Common myeloid progenitor, CD34-positive (primary cell): ENCODE results near the gene FBXL20.
A peak's percentile ranks its signal among the peaks of the same experiment; 100 is the strongest.
"Not testable (repeated sequence)": the region's sequence is repeated elsewhere in the genome, so short reads cannot be mapped to it uniquely, and the experiment has no call there.

Experiments used
- CTCF ChIA-PET: fragments of 350-600 bp; sonication (Branson Sonifier 250); formaldehyde crosslinking; loops from one replicate; lab custom pipeline; 2021; ENCODE audit warnings: antibody characterized with exemption; lab: Charles Lee
- POLR2A ChIA-PET: fragments of 350-600 bp; sonication (Branson Sonifier 250); formaldehyde crosslinking; loops from one replicate; lab custom pipeline; 2021; ENCODE audit warnings: antibody characterized with exemption; lab: Charles Lee
- DNase-seq, 3 donors: peaks; one replicate each; pipeline versions ENCODE4 v3.0.0 to v3.0.0-alpha.2; 2013
- H3K27ac ChIP-seq, 2 experiments: 1 replicate in 1 of 2; 2 replicates in 1 of 2; pipeline ENCODE4 v1.7.0; 2013; ENCODE audit warnings: inconsistent platforms in 2 of 2, low read length in 2 of 2, mild to moderate bottlenecking in 2 of 2, low read depth in 1 of 2, moderate library complexity in 1 of 2; ENCODE audit not compliant: severe bottlenecking in 2 of 2, insufficient read depth in 1 of 2, poor library complexity in 1 of 2
- H3K27me3 ChIP-seq, 5 experiments: replicated peaks in 2 of 5; 1 replicate in 3 of 5; 2 replicates in 2 of 5; pipeline versions ENCODE4 v1.6.1 to v1.7.0; 2013; ENCODE audit warnings: low read length in 4 of 5, mild to moderate bottlenecking in 2 of 5, moderate library complexity in 2 of 5, inconsistent platforms in 1 of 5; ENCODE audit not compliant: insufficient read depth in 5 of 5, control insufficient read depth in 4 of 5
- H3K36me3 ChIP-seq, 4 experiments: 1 replicate in 2 of 4; 2 replicates in 2 of 4; pipeline versions ENCODE4 v1.6.1 to v1.7.0; 2013; ENCODE audit warnings: low read length in 3 of 4, control low read depth in 1 of 4, mild to moderate bottlenecking in 1 of 4; ENCODE audit not compliant: control insufficient read depth in 4 of 4, insufficient read depth in 4 of 4
- H3K4me1 ChIP-seq, 4 experiments: 1 replicate in 3 of 4; 2 replicates in 1 of 4; pipeline versions ENCODE4 v1.6.1 to v1.7.1; 2013; ENCODE audit warnings: low read length in 3 of 4, mild to moderate bottlenecking in 3 of 4, control low read depth in 1 of 4, inconsistent platforms in 1 of 4, moderate library complexity in 1 of 4; ENCODE audit not compliant: control insufficient read depth in 4 of 4, insufficient read depth in 4 of 4; ENCODE audit errors: control extremely low read depth in 1 of 4
- H3K4me3 ChIP-seq, 7 experiments: 1 replicate in 4 of 7; 2 replicates in 3 of 7; pipeline versions ENCODE4 v1.5.1 to v1.7.0; 2013; ENCODE audit warnings: mild to moderate bottlenecking in 7 of 7, low read length in 6 of 7, moderate library complexity in 6 of 7, inconsistent platforms in 2 of 7, low read depth in 2 of 7, control low read depth in 1 of 7; ENCODE audit not compliant: insufficient read depth in 4 of 7, control insufficient read depth in 1 of 7; ENCODE audit errors: extremely low read depth in 1 of 7
- H3K9me3 ChIP-seq, 5 experiments: 1 replicate in 4 of 5; 2 replicates in 1 of 5; pipeline versions ENCODE4 v1.6.1 to v1.7.1; 2013; ENCODE audit warnings: low read length in 4 of 5, mild to moderate bottlenecking in 2 of 5, inconsistent platforms in 1 of 5, low read depth in 1 of 5, moderate library complexity in 1 of 5; ENCODE audit not compliant: control insufficient read depth in 4 of 5, insufficient read depth in 2 of 5; ENCODE audit errors: control extremely low read depth in 1 of 5
- WGBS: methylation state at CpG from one replicate; pipeline ENCODE4 v1.1.5; 2013; ENCODE audit not compliant: insufficient coverage; 5-methylcytosine and 5-hydroxymethylcytosine counted together

FBXL20 gene

DNA sequence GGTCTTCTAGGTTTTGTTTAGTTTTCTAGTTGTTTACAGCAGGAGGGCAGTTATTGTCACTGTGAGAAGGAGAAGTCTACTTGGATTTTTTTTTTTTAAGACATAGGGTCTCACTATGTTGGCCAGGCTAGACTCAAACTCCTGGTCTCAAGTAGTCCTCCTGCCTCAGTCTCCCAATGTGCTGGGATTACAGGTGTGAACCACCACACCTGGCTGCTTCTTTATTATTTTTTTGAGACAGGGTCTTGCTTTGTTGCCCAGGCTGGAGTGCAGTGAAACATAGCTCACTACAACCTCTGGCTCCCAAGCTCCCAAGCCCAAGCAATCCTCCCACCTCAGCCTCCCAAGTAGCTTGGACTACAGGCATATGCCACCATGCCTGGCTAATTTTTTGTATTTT, 107.4 kb downstream of the FBXL20 start:
- Histone ChIP-seq H3K9me3 (no peaks in the 10 kb centered on the region), H3K27ac (no peak overlapping the region), H3K4me3 (no peak overlapping the region), H3K4me1 (no peaks in the 10 kb centered on the region), H3K36me3 (peaks cover 5 to 48% (median 14%) of the 10 kb centered on the region in 4 experiments), H3K27me3 (no peaks in the 10 kb centered on the region)
- POLR2A ChIA-PET: no interaction called here
- DNase-seq: no peak
- CTCF ChIA-PET: interaction anchor here (1.2 to 1.5 kb wide), 3 partner anchors 10 to 15 kb away, joined by 3 to 4 read pairs (median 3); no protein-coding TSS in a partner anchor

DNA sequence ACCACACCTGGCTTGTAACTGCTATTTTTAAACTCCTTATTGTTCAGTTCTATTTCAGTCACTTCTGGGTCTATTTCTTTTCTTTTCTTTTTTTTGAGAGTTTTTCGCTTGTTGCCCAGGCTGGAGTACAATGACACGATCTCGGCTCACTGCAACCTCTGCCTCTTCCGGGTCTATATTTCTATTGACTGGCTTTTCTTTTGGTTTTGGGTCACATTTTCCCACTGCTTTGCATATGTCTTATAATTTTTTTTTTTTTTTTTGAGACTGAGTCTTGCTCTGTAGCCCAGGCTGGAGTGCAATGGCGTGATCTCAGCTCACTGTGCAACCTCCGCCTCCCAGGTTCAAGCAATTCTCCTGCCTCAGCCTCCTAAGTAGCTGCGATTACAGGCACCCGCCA, 108.9 kb downstream of the FBXL20 start:
- no CpG with 5 or more reads among the region's 8 CpGs for WGBS
- POLR2A ChIA-PET, H3K9me3 ChIP-seq, DNase-seq, H3K27me3 ChIP-seq, H3K4me3 ChIP-seq, H3K27ac ChIP-seq, H3K4me1 ChIP-seq: not testable (repeated sequence)
- CTCF ChIA-PET: interaction anchor here (0.7 kb wide), 1 partner anchor 357 kb away, joined by 3 read pairs; no protein-coding TSS in a partner anchor
- peaks cover 3 to 36% (median 9%) of the 10 kb centered on the region in 4 experiments for H3K36me3 ChIP-seq

DNA sequence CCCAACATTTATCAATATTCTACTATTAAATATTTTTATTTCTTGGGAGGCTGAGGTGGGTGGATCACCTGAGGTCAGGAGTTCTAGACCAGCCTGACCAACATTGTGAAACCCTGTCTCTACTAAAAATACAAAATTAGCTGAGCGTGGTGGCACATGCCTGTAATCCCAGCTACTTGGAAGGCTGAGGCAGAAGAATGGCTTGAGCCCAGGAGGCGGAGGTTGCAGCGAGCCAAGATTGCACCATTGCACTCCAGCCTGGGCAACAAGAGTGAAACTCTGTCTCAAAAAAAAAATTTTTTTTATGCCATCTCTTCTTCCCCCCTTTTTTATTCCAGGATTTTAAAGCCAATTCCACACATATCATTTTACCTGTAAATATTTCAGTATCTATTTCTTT, 114.9 kb downstream of the FBXL20 start:
- H3K4me3 ChIP-seq, CTCF ChIA-PET, DNase-seq, POLR2A ChIA-PET, H3K27me3 ChIP-seq, H3K9me3 ChIP-seq, H3K27ac ChIP-seq, H3K4me1 ChIP-seq: not testable (repeated sequence)
- H3K36me3 ChIP-seq: peaks cover 0 to 28% (median 8%) of the 10 kb centered on the region in 4 experiments
- WGBS: 96% methylated on average over 3 of the region's 3 CpGs

DNA sequence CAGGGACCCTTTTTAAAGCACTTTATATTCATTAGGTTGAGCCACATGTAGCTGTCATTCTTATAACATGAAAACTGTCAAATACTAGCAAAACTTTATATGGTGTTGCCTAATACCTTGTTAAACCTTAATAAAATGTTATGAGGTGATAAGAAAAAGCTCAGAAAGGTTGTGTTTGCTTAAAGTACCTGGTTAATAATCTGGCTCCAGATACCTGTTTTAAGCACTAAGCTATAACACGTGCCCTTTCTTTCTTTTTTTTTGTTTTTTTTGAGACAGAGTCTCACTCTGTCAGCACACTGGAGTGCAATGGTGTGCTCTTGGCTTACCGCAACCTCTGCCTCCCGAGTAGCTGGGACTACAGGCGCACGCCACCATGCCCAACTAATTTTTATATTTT, 116.7 kb downstream of the FBXL20 start:
- H3K4me1 ChIP-seq: no peaks in the 10 kb centered on the region
- H3K27me3 ChIP-seq: no peaks in the 10 kb centered on the region
- H3K4me3 ChIP-seq: no peak overlapping the region
- POLR2A ChIA-PET: no interaction called here
- no peak overlapping the region for H3K27ac ChIP-seq
- 100% methylated on average over 1 of the region's 5 CpGs for WGBS
- H3K9me3 ChIP-seq: no peaks in the 10 kb centered on the region
- no peak for DNase-seq
- CTCF ChIA-PET: interaction anchor here (2.1 kb wide), 1 partner anchor 14 kb away, joined by 10 read pairs; no protein-coding TSS in a partner anchor
- peaks cover 2 to 29% (median 7%) of the 10 kb centered on the region in 4 experiments for H3K36me3 ChIP-seq

DNA sequence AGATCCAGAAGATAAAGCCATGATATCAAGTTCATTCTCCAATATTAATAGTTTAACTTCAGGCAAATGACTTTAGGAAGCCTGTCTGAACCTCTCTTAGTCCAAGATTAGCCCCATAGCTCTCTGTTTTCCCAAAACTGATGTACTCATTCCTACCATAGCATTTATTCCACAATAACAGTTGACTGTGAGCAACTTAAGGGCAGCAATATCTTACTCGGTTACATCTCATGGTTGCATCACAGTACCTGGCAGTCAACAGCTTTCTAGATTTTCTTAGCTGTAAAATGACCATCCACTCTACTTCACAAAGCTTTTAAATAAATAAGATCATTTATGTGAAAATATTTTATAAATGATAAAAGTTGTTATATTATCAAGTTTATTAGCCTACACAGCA, 117.5 kb downstream of the FBXL20 start:
- peaks cover 5 to 33% (median 9%) of the 10 kb centered on the region in 4 experiments for H3K36me3 ChIP-seq
- no peaks in the 10 kb centered on the region for H3K4me1 ChIP-seq
- H3K27me3 ChIP-seq: no peaks in the 10 kb centered on the region
- CTCF ChIA-PET: interaction anchor here (0.7 to 2.1 kb wide), 2 partner anchors 10 to 13 kb away, joined by 3 to 10 read pairs; no protein-coding TSS in a partner anchor
- no peak overlapping the region for H3K4me3 ChIP-seq
- no peaks in the 10 kb centered on the region for H3K9me3 ChIP-seq
- POLR2A ChIA-PET: no interaction called here
- WGBS: 100% methylated on average over 1 of the region's 1 CpG
- no peak overlapping the region for H3K27ac ChIP-seq
- no peak for DNase-seq

DNA sequence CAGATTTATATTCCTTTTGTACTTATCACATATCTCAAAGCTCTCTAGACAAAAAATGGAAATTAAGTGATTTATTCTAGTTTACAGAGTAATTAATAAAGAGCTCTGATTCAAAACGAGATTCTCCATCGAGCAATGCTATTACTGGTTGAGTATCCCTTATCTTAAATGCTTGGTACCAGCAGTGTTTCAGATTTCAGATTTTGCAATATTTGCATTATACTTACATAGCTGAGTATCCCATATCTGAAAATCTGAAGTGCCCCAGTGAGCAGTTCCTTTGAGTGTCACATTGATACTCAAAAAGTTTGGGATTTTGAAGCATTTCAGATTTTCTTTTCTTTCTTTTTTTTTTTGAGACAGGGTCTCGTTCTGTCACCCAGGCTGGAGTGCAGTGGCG, 118.3 kb downstream of the FBXL20 start:
- H3K27ac ChIP-seq: no peak overlapping the region
- H3K27me3 ChIP-seq: no peaks in the 10 kb centered on the region
- ChIA-PET POLR2A (no interaction called here), CTCF (interaction anchor here (2.1 kb wide), 1 partner anchor 12 kb away, joined by 10 read pairs; no protein-coding TSS in a partner anchor)
- H3K4me3 ChIP-seq: no peak overlapping the region
- H3K9me3 ChIP-seq: no peaks in the 10 kb centered on the region
- H3K4me1 ChIP-seq: no peaks in the 10 kb centered on the region
- DNase-seq: no peak
- peaks cover 5 to 38% (median 11%) of the 10 kb centered on the region in 4 experiments for H3K36me3 ChIP-seq
- 92% methylated on average over 2 of the region's 4 CpGs for WGBS

DNA sequence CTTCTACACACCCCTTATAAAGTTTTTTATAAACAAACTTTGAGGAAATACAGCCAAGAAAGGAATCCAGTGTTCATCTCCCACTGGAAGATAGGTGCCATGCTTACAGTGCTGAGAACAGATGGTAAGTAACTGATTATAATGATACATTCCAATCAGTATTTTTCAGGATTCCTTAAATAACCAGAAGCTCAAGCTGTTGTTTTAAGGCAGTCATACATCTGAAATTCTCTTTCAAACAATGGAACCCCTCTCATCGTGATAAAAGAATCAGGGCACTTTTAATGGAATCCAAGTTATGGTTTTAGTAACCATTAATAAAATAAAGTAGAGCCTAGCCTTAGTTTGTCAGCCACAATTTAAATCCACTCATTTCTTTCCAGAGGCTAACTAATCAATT, 119.6 kb downstream of the FBXL20 start:
- H3K36me3 ChIP-seq: peaks cover 5 to 43% (median 13%) of the 10 kb centered on the region in 4 experiments
- ChIA-PET POLR2A (interaction anchor here (0.9 kb wide), 1 partner anchor 53 kb away, joined by 4 read pairs; no protein-coding TSS in a partner anchor), CTCF (interaction anchor here (2.3 kb wide), 1 partner anchor 70 kb away, joined by 8 read pairs; no protein-coding TSS in a partner anchor)
- no peak for DNase-seq
- no peaks in the 10 kb centered on the region for H3K27me3 ChIP-seq
- H3K9me3 ChIP-seq: no peaks in the 10 kb centered on the region
- no CpG with 5 or more reads among the region's 1 CpG for WGBS
- no peak overlapping the region for H3K4me3 ChIP-seq
- H3K27ac ChIP-seq: peak overlapping the region in 1 of 2 experiments; percentile 43
- no peaks in the 10 kb centered on the region for H3K4me1 ChIP-seq
